K562 (cell line): ENCODE results near the gene THOC5. TPM values are rescaled to one million over a fixed set of nuclear protein-coding genes. Genes with fewer than 3 reads are reported as not detected.
"Not testable (repeated sequence)": the region's sequence is repeated elsewhere in the genome, so short reads cannot be mapped to it uniquely, and the experiment has no call there.

Experiments used
- ATAC-seq: fragments of 200-7000 bp; cut with Tn5 transposase; 3 replicates; pipeline ENCODE4 v1.9.1; 2020; ENCODE audit warnings: moderate library complexity
- BruUV-seq: library from RNA; stranded (reverse); fragments of 400-500 nt; replicated peaks from 2 replicates; lab custom pipeline; 2021; lab: Mats Ljungman, UMichigan
- CTCF ChIA-PET: fragments of 300-600 bp; formaldehyde crosslinking; extraction: SDS; loops from one replicate; lab custom pipeline; 2021; ENCODE audit warnings: low intra/inter-chr PET ratio; lab: Yijun Ruan, JAX
- POLR2A ChIA-PET: fragments of 300-600, 350-650 bp; sonication (Branson Sonifier 250); formaldehyde crosslinking; extraction: SDS; loops from one replicate; lab custom pipeline; 2021; ENCODE audit warnings: antibody characterized with exemption, inconsistent platforms; lab: Yijun Ruan, JAX
- DNase-seq, 4 experiments: peaks; one replicate each; pipeline versions ENCODE4 v3.0.0 to v3.0.0-alpha.2; 2011 to 2018; ENCODE audit warnings: low spot score in 3 of 4, mixed read lengths in 3 of 4; ENCODE audit errors: extremely low read depth in 1 of 4
- FAIRE-seq: peaks from 2 replicates; lab custom pipeline; 2011; peaks lifted over from hg19 to GRCh38; lab: Jason Lieb, UNC
- H2AFZ ChIP-seq: 2 replicates; pipeline ENCODE4 v1.6.0; 2011; ENCODE audit warnings: low read depth, low read length, control low read depth, inconsistent platforms
- H3K27ac ChIP-seq: fragments of 200-600 bp; 3 replicates; pipeline ENCODE4 v1.8.0; 2011; ENCODE audit warnings: low read depth, mild to moderate bottlenecking, control low read depth, inconsistent platforms, low read length, moderate library complexity, mixed read lengths; ENCODE audit errors: extremely low read depth
- H3K27me3 ChIP-seq, 2 experiments: fragments of 300-600 bp in 1 of 2; 2 replicates in 1 of 2; 3 replicates in 1 of 2; pipeline versions ENCODE4 v1.6.0 to v1.8.0; 2011; ENCODE audit warnings: inconsistent platforms in 2 of 2, low read length in 2 of 2, mild to moderate bottlenecking in 1 of 2, mixed read lengths in 1 of 2, moderate library complexity in 1 of 2; ENCODE audit not compliant: control insufficient read depth in 2 of 2, insufficient read depth in 2 of 2
- H3K36me3 ChIP-seq: fragments of 300-600 bp; 3 replicates; pipeline ENCODE4 v1.8.0; 2011; ENCODE audit warnings: mild to moderate bottlenecking, low read length, inconsistent platforms; ENCODE audit not compliant: control insufficient read depth, insufficient read depth
- H3K4me1 ChIP-seq, 2 experiments: fragments of 200-600 bp in 1 of 2; replicated peaks in 1 of 2; 2 replicates in 1 of 2; 3 replicates in 1 of 2; pipeline versions ENCODE4 v1.5.1 to v1.8.0; 2011; ENCODE audit warnings: inconsistent platforms in 2 of 2, low read length in 2 of 2, mild to moderate bottlenecking in 1 of 2, mixed read lengths in 1 of 2, moderate library complexity in 1 of 2; ENCODE audit not compliant: control insufficient read depth in 2 of 2, insufficient read depth in 2 of 2
- H3K4me2 ChIP-seq: 2 replicates; pipeline ENCODE4 v1.6.1; 2011; ENCODE audit warnings: low read length, control low read depth, inconsistent platforms, mixed read lengths; ENCODE audit not compliant: insufficient read depth
- H3K4me3 ChIP-seq: fragments of 200-600 bp; sonication (generic), shearing (Covaris generic); 2 replicates; pipeline ENCODE4 v1.5.1; 2016; ENCODE audit warnings: control low read depth, inconsistent platforms
- H3K79me2 ChIP-seq: fragments of 200-600 bp; 3 replicates; pipeline ENCODE4 v1.8.0; 2011; ENCODE audit warnings: low read length, inconsistent platforms; ENCODE audit not compliant: control insufficient read depth, insufficient read depth
- H3K9ac ChIP-seq, 2 experiments: 2 replicates each; pipeline versions ENCODE4 v1.6.0 to v1.6.1; 2011; ENCODE audit warnings: low read depth in 2 of 2, low read length in 2 of 2, control low read depth in 1 of 2, inconsistent platforms in 1 of 2, mild to moderate bottlenecking in 1 of 2, mixed read lengths in 1 of 2; ENCODE audit not compliant: insufficient read depth in 1 of 2
- H3K9me1 ChIP-seq: one replicate; pipeline ENCODE4 v1.6.0; 2011; ENCODE audit warnings: inconsistent platforms, mild to moderate bottlenecking, low read length, moderate library complexity; ENCODE audit not compliant: control insufficient read depth, insufficient read depth
- H3K9me3 ChIP-seq: replicated peaks from 2 replicates; pipeline ENCODE4 v1.5.1; 2011; ENCODE audit warnings: low read depth, low read length, inconsistent platforms; ENCODE audit not compliant: control insufficient read depth, insufficient read depth
- H4K20me1 ChIP-seq: replicated peaks from 2 replicates; pipeline ENCODE4 v1.6.1; 2011; ENCODE audit warnings: low read length, inconsistent platforms, mixed read lengths; ENCODE audit not compliant: control insufficient read depth, insufficient read depth
- ATF3 ChIP-seq, 2 experiments: fragments of 450-650 bp in 1 of 2; sonication (generic) in 1 of 2; formaldehyde crosslinking in 1 of 2; IDR thresholded peaks in 1 of 2; conservative IDR thresholded peaks in 1 of 2; 2 replicates each; pipeline versions ENCODE4 v1.6.1 to v1.8.1; 2016 to 2023; ENCODE audit warnings: mild to moderate bottlenecking in 2 of 2, moderate library complexity in 2 of 2, inconsistent platforms in 1 of 2, missing genetic modification reagents in 1 of 2
- CEBPB ChIP-seq: fragments of 450-650 bp; IDR thresholded peaks from 2 replicates; pipeline ENCODE4 v1.6.1; 2016; ENCODE audit warnings: missing genetic modification characterization, missing compliant biosample characterization
- CEBPG ChIP-seq, 3 experiments: fragments of 200-800 bp in 1 of 3; sonication (Bioruptor generic) in 1 of 3; sonication (generic) in 1 of 3; formaldehyde crosslinking in 1 of 3; IDR thresholded peaks in 2 of 3; conservative IDR thresholded peaks in 1 of 3; 2 replicates each; pipeline versions ENCODE4 v1.6.1 to v1.8.0; 2016 to 2022; ENCODE audit warnings: missing compliant biosample characterization in 2 of 3, missing genetic modification characterization in 2 of 3, mild to moderate bottlenecking in 1 of 3, missing genetic modification reagents in 1 of 3
- WGBS: fragments of 100-300 bp; shearing (Covaris generic); methylation state at CpG from one replicate; pipeline ENCODE4 v1.1.6; 2016; ENCODE audit warnings: low coverage, mixed read lengths; ENCODE audit not compliant: insufficient coverage; ENCODE audit errors: missing lambda C conversion rate; 5-methylcytosine and 5-hydroxymethylcytosine counted together
- in situ Hi-C: fragments of 300-500 bp; cut with MboI; formaldehyde crosslinking; loops from 4 replicates; pipeline ENCODE4 v1.15.0; 2018; ENCODE audit warnings: inconsistent platforms, mixed read lengths
- intact Hi-C: fragments of 100-400 bp; cut with micrococcal nuclease; formaldehyde crosslinking; loops from 2 replicates; pipeline ENCODE4 v1.14.2; 2022
- polyA plus RNA-seq, 8 experiments: library from polyadenylated mRNA; depleted of rRNA in 4 of 8; stranded (reverse) in 5 of 8; unstranded in 3 of 8; fragments of >200 nt; fragmentation: Nextera tagmentation in 2 of 8; fragmentation: Illumina TruSeq in 1 of 8; extraction: Ambion mirVana in 2 of 8; extraction: Trizol in 1 of 8; gene quantifications; 2 replicates each; pipeline versions ENCODE4 v1.2.1 to v1.2.3, GENCODE V29; 2011 to 2014; ENCODE audit warnings: inconsistent platforms in 1 of 8, missing spikeins in 1 of 8
- total RNA-seq, 7 experiments: library from RNA; depleted of rRNA in 6 of 7; stranded (reverse); fragments of >200 nt in 6 of 7; fragmentation: Illumina TruSeq in 2 of 7; extraction: Trizol in 2 of 7; gene quantifications; 2 replicates each; pipeline versions ENCODE4 v1.2.1 to v1.2.3, GENCODE V29; 2011 to 2021; ENCODE audit warnings: low replicate concordance in 1 of 7

The THOC5 gene
- total and polyA plus RNA-seq, 9 of the 15 experiments (the other 6 are each of a cell fraction or from before 2014, with no cell fraction given): 45.3 to 96.5 (median 51.4) TPM

GRCh38 chr22:29545045-29545444, 8.5 kb downstream of the THOC5 start:
- DNase-seq; H3K4me3 ChIP-seq; H3K4me1 ChIP-seq; intact Hi-C loops; H3K4me2 ChIP-seq; H3K27ac ChIP-seq; BruUV-seq; H3K9me3 ChIP-seq; in situ Hi-C loops; ATAC-seq; POLR2A ChIA-PET; H3K9me1 ChIP-seq; H3K27me3 ChIP-seq; CTCF ChIA-PET; FAIRE-seq; H3K9ac ChIP-seq; H3K79me2 ChIP-seq; H2AFZ ChIP-seq; H4K20me1 ChIP-seq; TF ChIP-seq ATF3 (CRISPR knock-in tag; conservative IDR thresholded peaks at IDR 0.05): not testable (repeated sequence)
- 54% methylated on average over 6 of the region's 8 CpGs for WGBS
- peaks cover 75% of the 10 kb centered on the region; the same call in 2 of the 3 replicates for H3K36me3 ChIP-seq
- TF ChIP-seq ATF3 (IDR thresholded peaks at IDR 0.05) (peak; percentile 60), CEBPG (CRISPR knock-in tag; IDR thresholded peaks at IDR 0.05) (peak; percentile 46; the same call in 1 of the 2 replicates), CEBPG (tag; conservative IDR thresholded peaks at IDR 0.05 in 1 of 2, IDR thresholded peaks at IDR 0.05 in 1 of 2) (peak in 1 of 2 experiments; percentile 74; a peak in 2 of 4 replicates), CEBPB (0 out of 2 replicates have a peak, but pooled peaks have one; percentile 13)
